Gastroesophageal sphincter (tissue), 4 donors: ENCODE measurements around the gene MACROD1. TPM values are rescaled to one million over a fixed set of nuclear protein-coding genes. Genes with fewer than 3 reads are reported as not detected.

Experiments used
- ATAC-seq: fragments of 150-250 bp; one replicate; pipeline ENCODE4 v1.9.1; 2016; ENCODE audit warnings: mild to moderate bottlenecking, moderate library complexity
- H3K27ac ChIP-seq, 4 donors: fragments of 200-600 bp; sonication (generic) in 3 of 4; 1 replicate in 3 of 4; 2 replicates in 1 of 4; pipeline ENCODE4 v1.5.1; 2016 to 2019
- H3K27me3 ChIP-seq: fragments of 200-600 bp; sonication (generic); one replicate; pipeline ENCODE4 v1.5.1; 2019
- H3K36me3 ChIP-seq, 2 donors: fragments of 200-600 bp; sonication (generic); one replicate each; pipeline ENCODE4 v1.5.1; 2019; ENCODE audit warnings: control low read depth in 1 of 2
- H3K4me1 ChIP-seq, 3 donors: fragments of 200-600 bp; sonication (generic); 1 replicate in 2 of 3; 2 replicates in 1 of 3; pipeline ENCODE4 v1.5.1; 2016 to 2019; ENCODE audit warnings: control low read depth in 2 of 3
- H3K4me3 ChIP-seq, 2 donors: fragments of 200-600 bp; sonication (generic); one replicate each; pipeline ENCODE4 v1.5.1; 2019; ENCODE audit warnings: mild to moderate bottlenecking in 1 of 2, moderate library complexity in 1 of 2
- H3K9me3 ChIP-seq, 3 donors: fragments of 200-600 bp; sonication (generic); one replicate each; pipeline ENCODE4 v1.5.1; 2017 to 2019; ENCODE audit warnings: control low read depth in 2 of 3
- CTCF ChIP-seq, 4 experiments: fragments of 200-600 bp in 2 of 4; fragments of 450-650 bp in 2 of 4; sonication (generic) in 1 of 4; IDR thresholded peaks; one replicate each; pipeline ENCODE4 v1.5.1; 2017 to 2019; ENCODE audit warnings: antibody characterized with exemption in 4 of 4, mild to moderate bottlenecking in 2 of 4, moderate library complexity in 2 of 4
- EP300 ChIP-seq: sonication (generic); formaldehyde crosslinking; IDR thresholded peaks from one replicate; pipeline ENCODE4 v1.6.1; 2017; ENCODE audit warnings: antibody characterized with exemption, mild to moderate bottlenecking
- POLR2A ChIP-seq, 2 donors: fragments of 450-650 bp; IDR thresholded peaks; one replicate each; pipeline ENCODE4 v1.6.1; 2017; ENCODE audit warnings: antibody characterized with exemption in 2 of 2, mild to moderate bottlenecking in 2 of 2, moderate library complexity in 1 of 2
- POLR2AphosphoS5 ChIP-seq: sonication (generic); formaldehyde crosslinking; IDR thresholded peaks from one replicate; pipeline ENCODE4 v1.6.1; 2017; ENCODE audit warnings: antibody characterized with exemption
- WGBS, 2 donors: methylation state at CpG; one replicate each; pipeline ENCODE4 v1.1.5; 2018; ENCODE audit warnings: low coverage in 1 of 2; 5-methylcytosine and 5-hydroxymethylcytosine counted together
- total RNA-seq, 4 donors: library from RNA; depleted of rRNA; stranded (reverse); fragments of >200 nt; gene quantifications; one replicate each; pipeline ENCODE4 v1.1.0, GENCODE V29; 2016

MACROD1 gene
- total RNA-seq, 4 donors from 2014 or later: 26.9 to 56.2 (median 30.4) TPM

DNA sequence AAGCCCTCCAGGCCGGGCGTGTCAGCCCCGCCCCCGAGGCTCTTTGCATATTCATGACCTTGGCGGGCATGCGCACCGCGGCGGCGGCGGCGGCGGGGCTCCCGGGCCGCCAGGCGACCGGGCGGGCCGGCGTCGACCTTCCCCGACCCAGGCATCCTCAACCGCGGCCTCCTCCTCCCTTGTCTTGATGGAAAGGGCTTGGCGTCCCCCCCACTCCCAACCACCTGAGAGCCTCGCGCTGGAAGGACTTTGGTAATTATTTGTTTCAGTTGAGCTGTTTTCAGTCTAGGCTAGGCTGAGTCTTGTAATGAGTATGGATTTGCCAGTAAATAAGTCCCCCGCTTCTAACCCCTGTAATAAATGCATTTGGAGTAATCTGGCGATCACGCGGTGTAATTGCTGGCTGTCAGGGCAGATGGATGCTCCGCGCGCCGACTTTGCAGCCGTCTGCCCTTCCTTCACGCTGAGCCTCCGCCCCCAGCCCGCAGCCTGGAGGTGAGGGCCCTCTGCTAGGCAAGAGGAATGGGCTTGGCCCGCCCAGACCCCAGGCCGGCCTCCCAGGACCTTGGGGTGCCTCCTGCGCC, 105.0 kb downstream of the MACROD1 start:
- H3K27me3 ChIP-seq: peaks cover 17% of the 10 kb centered on the region
- WGBS, 2 donors: 60% methylated on average over 1 of the region's 42 CpGs; no CpG with 5 or more reads in 1 of the 2 donors
- peaks cover 0 to 33% (median 3%) of the 10 kb centered on the region in 3 donors for H3K4me1 ChIP-seq
- H3K9me3 ChIP-seq: no peaks in the 10 kb centered on the region
- H3K36me3 ChIP-seq: no peaks in the 10 kb centered on the region
- peak overlapping the region in 1 of 2 donors; percentile 48 for H3K4me3 ChIP-seq
- ATAC-seq: no peak
- TF ChIP-seq POLR2AphosphoS5 (no peak), EP300 (no peak), CTCF (IDR thresholded peaks at IDR 0.05) (no peak), POLR2A (IDR thresholded peaks at IDR 0.05) (no peak)
- no peak overlapping the region for H3K27ac ChIP-seq

GRCh38 chr11:64060263-64060860, 105.6 kb downstream of the MACROD1 start:
- Histone ChIP-seq H3K4me1 (peaks cover 0 to 39% (median 3%) of the 10 kb centered on the region in 3 donors), H3K36me3 (no peaks in the 10 kb centered on the region), H3K4me3 (peak overlapping the region in 1 of 2 donors; percentile 48), H3K9me3 (no peaks in the 10 kb centered on the region), H3K27me3 (peaks cover 17% of the 10 kb centered on the region), H3K27ac (no peak overlapping the region)
- TF ChIP-seq EP300 (no peak), POLR2A (IDR thresholded peaks at IDR 0.05) (no peak), CTCF (IDR thresholded peaks at IDR 0.05) (no peak), POLR2AphosphoS5 (no peak)
- WGBS, 2 donors: 20 to 33% methylated on average over 1 to 7 of the region's 35 CpGs
- no peak for ATAC-seq

- H3K4me1 ChIP-seq: peaks cover 0 to 47% (median 3%) of the 10 kb centered on the region in 3 donors
- TF ChIP-seq EP300 (no peak), POLR2A (IDR thresholded peaks at IDR 0.05) (no peak), POLR2AphosphoS5 (no peak), CTCF (IDR thresholded peaks at IDR 0.05) (no peak)
- H3K9me3 ChIP-seq: no peaks in the 10 kb centered on the region
- no peaks in the 10 kb centered on the region for H3K36me3 ChIP-seq
- ATAC-seq: no peak
- H3K27me3 ChIP-seq: peaks cover 17% of the 10 kb centered on the region
- 50% methylated on average over 2 of the region's 24 CpGs; no CpG with 5 or more reads in 1 of the 2 donors for WGBS, 2 donors
- no peak overlapping the region for H3K27ac ChIP-seq
- no peak overlapping the region for H3K4me3 ChIP-seq
Measured at GRCh38 chr11:64059339-64060140, 106.4 kb downstream of the MACROD1 start.

DNA sequence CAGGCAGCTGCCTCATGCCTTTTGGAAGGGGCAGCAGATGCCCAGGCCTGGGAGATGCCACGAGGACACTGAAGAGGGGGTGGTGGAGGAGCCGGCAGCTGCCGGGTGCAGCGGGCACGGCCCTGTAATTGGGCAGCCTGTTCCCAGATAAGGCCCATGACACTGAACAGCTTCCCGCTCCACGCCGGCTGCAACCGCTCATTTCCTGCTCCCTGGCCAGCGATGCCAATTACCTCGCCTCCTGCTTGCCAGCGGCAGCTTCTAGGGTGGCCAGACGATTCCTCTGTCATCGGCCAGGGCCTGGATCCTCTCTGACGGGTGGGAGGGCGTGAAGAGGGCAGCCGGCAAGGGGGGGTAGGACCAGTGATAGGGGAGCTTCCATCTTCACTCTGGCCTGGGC, 107.4 kb downstream of the MACROD1 start:
- H3K36me3 ChIP-seq: no peaks in the 10 kb centered on the region
- no peaks in the 10 kb centered on the region for H3K9me3 ChIP-seq
- TF ChIP-seq POLR2A (IDR thresholded peaks at IDR 0.05) (no peak), POLR2AphosphoS5 (no peak), CTCF (IDR thresholded peaks at IDR 0.05) (no peak), EP300 (no peak)
- peaks cover 17% of the 10 kb centered on the region for H3K27me3 ChIP-seq
- peaks cover 0 to 48% (median 3%) of the 10 kb centered on the region in 3 donors for H3K4me1 ChIP-seq
- WGBS, 2 donors: 86% methylated on average over 1 of the region's 17 CpGs; no CpG with 5 or more reads in 1 of the 2 donors
- ATAC-seq: no peak
- no peak overlapping the region for H3K4me3 ChIP-seq
- peak overlapping the region in 1 of 4 donors; percentile 1 for H3K27ac ChIP-seq
